Jurkat, Clone E6-1 (cell line): ENCODE measurements around the gene ZWILCH.

Experiments
- DNase-seq: peaks from one replicate; pipeline ENCODE4 v3.0.0-alpha.2; 2011; ENCODE audit warnings: low read depth, low spot score
- H3K4me3 ChIP-seq: 2 replicates; pipeline ENCODE4 v1.5.1; 2011; ENCODE audit warnings: mild to moderate bottlenecking, low read length, control low read depth, moderate library complexity

The ZWILCH gene

GRCh38 chr15:66594344-66594743 is 89.2 kb downstream of the ZWILCH start:
- no peak overlapping the region for H3K4me3 ChIP-seq

DNA sequence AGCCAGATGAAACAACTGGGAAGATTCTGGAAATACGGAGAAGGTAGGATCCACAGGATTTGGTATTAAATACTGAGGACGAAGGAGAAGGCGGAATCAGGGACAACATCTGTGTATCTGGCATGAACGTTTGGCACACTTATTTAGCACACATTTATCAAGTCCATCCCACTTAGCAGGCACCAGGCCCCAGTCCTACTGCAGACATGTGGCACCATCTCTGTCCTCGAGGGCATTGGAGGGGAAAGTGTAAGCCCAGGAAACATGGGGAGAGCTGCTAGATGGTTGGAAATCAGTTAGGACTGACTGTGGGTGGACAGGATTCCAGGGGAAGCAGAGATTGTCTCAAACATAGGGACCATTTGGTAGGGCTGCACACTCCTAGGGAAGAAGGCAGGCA is 89.7 kb downstream of the ZWILCH start:
- DNase-seq, result no peak
- H3K4me3 ChIP-seq, result no peak overlapping the region

More at GRCh38 chr15:66594344-66594743, 89.2 kb downstream of the ZWILCH start:
- DNase-seq, result no peak

DNA sequence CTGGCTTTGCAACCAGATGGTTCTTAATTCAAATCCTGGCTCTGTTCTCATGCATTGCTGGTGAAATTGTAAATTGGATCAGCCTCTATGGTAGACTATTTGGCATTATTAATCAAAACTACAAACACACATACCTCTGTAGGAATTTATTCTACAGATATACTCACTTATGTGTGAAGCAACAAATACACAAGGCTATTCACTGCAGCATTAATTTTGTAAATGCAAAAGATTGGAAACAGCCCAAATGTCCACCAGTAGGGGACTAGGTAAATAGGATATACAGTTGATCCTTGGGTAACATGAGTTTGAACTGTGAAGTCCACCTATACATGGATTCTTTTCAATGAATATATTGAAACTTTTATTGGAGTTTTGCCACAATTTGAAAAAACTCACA is 90.2 kb downstream of the ZWILCH start:
- no peak for DNase-seq
- H3K4me3 ChIP-seq, result no peak overlapping the region

DNA sequence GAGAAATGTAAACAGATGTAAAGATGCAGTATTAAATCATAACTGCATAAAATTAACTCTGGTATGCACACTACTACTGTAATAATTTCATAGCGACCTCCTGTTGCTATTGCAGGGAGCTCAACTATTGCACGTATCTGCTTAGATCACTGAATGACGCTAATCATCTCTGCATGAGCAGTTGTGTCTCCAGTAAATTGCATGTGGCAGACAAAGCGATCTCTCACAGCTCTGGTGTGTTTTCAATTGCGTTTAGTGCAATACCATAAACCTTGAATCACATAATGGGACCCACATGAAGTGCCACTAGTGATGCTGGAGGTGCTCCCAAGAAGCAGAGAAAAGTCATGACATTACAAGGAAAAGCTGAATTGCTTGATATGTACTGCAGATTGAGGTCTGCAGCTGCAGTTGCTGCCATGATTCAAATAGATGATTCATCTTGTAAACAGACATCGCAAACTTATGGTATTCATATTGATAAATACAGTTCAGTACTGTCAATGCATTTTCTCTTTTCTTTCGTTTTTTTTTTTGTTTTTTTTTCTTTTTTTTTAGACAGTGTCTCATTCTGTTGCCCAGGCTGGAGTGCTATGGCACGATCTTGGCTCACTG is 90.9 kb downstream of the ZWILCH start:
- H3K4me3 ChIP-seq, result no peak overlapping the region
- no peak for DNase-seq

- DNase-seq, result peak; percentile 56
- no peak overlapping the region for H3K4me3 ChIP-seq
These were observed 93.1 kb downstream of the ZWILCH start for GRCh38 chr15:66598095-66598815.
